ENCODE data around the gene TCP1.

TCP1 gene

DNA sequence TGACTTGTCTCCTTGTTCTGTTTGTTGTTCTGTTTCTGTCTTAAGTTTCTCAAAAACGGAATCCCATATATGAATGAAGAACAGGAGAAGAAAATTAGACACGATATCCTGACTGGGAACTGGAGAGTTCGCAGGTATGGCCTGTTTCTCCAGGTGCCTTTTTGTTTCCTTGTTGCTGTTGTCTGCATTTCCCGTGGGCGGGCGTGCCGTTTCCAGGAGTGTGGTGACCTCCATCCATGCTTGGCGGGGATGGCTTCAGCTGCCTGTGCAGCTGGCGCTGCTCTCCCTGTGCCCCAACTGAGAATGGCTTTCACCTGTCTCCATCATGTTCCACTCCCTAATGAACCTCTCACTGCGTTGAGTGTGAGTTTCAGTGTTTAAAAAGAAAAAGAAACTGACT is 15.1 kb upstream of the TCP1 start:
- Histone ChIP-seq H3K27me3 (ENCODE audit: insufficient read depth, low read length) (no peaks in the 10 kb centered on the region), H3K79me2 (ENCODE audit: control insufficient read depth, insufficient read depth, low read length, poor library complexity) (no peaks in the 10 kb centered on the region), H2BK12ac (ENCODE audit: low read length) (no peak overlapping the region), H2BK120ac (ENCODE audit: insufficient read depth, low read length, poor library complexity) (no peak overlapping the region), H3K4me3 (ENCODE audit: low read depth, low read length) (no peak overlapping the region), H3K27ac (ENCODE audit: low read depth, low read length) (no peak overlapping the region), H3K4me2 (ENCODE audit: low read length) (no peak overlapping the region), H3K23ac (ENCODE audit: low read length) (no peak overlapping the region), H3K9ac (ENCODE audit: low read length) (no peak overlapping the region), H3K79me1 (ENCODE audit: low read length) (no peaks in the 10 kb centered on the region), H3K9me3 (ENCODE audit: insufficient read depth, low read depth, low read length) (peaks cover 2% of the 10 kb centered on the region), H3K18ac (ENCODE audit: low read length) (no peak overlapping the region), H3K4ac (ENCODE audit: low read depth, low read length) (no peak overlapping the region), H4K8ac (ENCODE audit: low read depth, low read length) (no peak overlapping the region), H2AK5ac (ENCODE audit: low read length) (no peak overlapping the region), H3K4me1 (ENCODE audit: control insufficient read depth in 1 of 2, insufficient read depth in 2 of 2, low read length in 2 of 2) (no peaks in the 10 kb centered on the region), H2AFZ (ENCODE audit: insufficient read depth, low read length, poor library complexity) (no peak overlapping the region), H4K91ac (ENCODE audit: low read depth, low read length) (no peak overlapping the region), H3K14ac (ENCODE audit: low read length) (no peak overlapping the region), H3K36me3 (ENCODE audit: control insufficient read depth in 1 of 2, insufficient read depth in 2 of 2, low read length in 2 of 2) (peaks cover 0 to 5% of the 10 kb centered on the region in 2 experiments), H2BK5ac (ENCODE audit: low read depth, low read length, poor library complexity) (no peak overlapping the region), H4K12ac (ENCODE audit: low read depth, low read length) (no peak overlapping the region)
- WGBS (ENCODE audit: extremely low coverage, insufficient coverage, insufficient read length) = no CpG with 5 or more reads among the region's 10 CpGs
- DNase-seq = no peak

DNA sequence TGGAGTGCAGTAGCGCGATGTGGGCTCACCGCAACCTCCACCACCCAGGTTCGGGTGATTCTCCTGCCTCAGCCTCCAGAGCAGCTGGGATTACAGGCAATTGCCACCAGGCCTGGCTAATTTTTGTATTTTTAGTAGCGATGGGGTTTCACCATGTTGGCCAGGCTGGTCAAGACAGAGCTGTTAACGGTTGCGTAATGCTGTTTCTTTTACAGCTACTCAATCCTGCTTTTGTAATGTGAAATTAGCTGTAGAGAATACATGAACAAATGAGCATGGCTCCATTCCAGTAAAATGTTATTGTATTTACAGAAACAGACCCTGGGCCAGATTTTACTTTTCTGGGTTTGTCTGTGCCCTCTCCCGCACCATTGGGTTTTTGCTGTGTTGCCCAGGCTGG is 12.5 kb upstream of the TCP1 start:
- Histone ChIP-seq H3K27me3 (ENCODE audit: insufficient read depth, low read length) (no peaks in the 10 kb centered on the region), H3K4me2 (ENCODE audit: low read length) (no peak overlapping the region), H2BK5ac (ENCODE audit: low read depth, low read length, poor library complexity) (no peak overlapping the region), H3K14ac (ENCODE audit: low read length) (no peak overlapping the region), H3K79me2 (ENCODE audit: control insufficient read depth, insufficient read depth, low read length, poor library complexity) (no peaks in the 10 kb centered on the region), H3K79me1 (ENCODE audit: low read length) (no peaks in the 10 kb centered on the region), H4K91ac (ENCODE audit: low read depth, low read length) (no peak overlapping the region), H2AK5ac (ENCODE audit: low read length) (no peak overlapping the region), H3K4ac (ENCODE audit: low read depth, low read length) (no peak overlapping the region), H3K27ac (ENCODE audit: low read depth, low read length) (no peak overlapping the region), H3K9me3 (ENCODE audit: insufficient read depth, low read depth, low read length) (peaks cover 2% of the 10 kb centered on the region), H3K36me3 (ENCODE audit: control insufficient read depth in 1 of 2, insufficient read depth in 2 of 2, low read length in 2 of 2) (peaks cover 3 to 15% of the 10 kb centered on the region in 2 experiments), H4K12ac (ENCODE audit: low read depth, low read length) (no peak overlapping the region), H3K4me3 (ENCODE audit: low read depth, low read length) (no peak overlapping the region), H4K8ac (ENCODE audit: low read depth, low read length) (no peak overlapping the region), H3K4me1 (ENCODE audit: control insufficient read depth in 1 of 2, insufficient read depth in 2 of 2, low read length in 2 of 2) (no peaks in the 10 kb centered on the region), H2AFZ (ENCODE audit: insufficient read depth, low read length, poor library complexity) (no peak overlapping the region), H2BK12ac (ENCODE audit: low read length) (no peak overlapping the region), H3K23ac (ENCODE audit: low read length) (no peak overlapping the region), H2BK120ac (ENCODE audit: insufficient read depth, low read length, poor library complexity) (no peak overlapping the region), H3K9ac (ENCODE audit: low read length) (no peak overlapping the region), H3K18ac (ENCODE audit: low read length) (no peak overlapping the region)
- WGBS (ENCODE audit: extremely low coverage, insufficient coverage, insufficient read length) = no CpG with 5 or more reads among the region's 8 CpGs
- DNase-seq = no peak

- H3K4ac ChIP-seq (ENCODE audit: low read depth, low read length) = no peak within 1 kb of the TSS
- no peak within 1 kb of the TSS for H4K12ac ChIP-seq (ENCODE audit: low read depth, low read length)
- no peak within 1 kb of the TSS for H4K91ac ChIP-seq (ENCODE audit: low read depth, low read length)
- H3K4me2 ChIP-seq (ENCODE audit: low read length) = no peak within 1 kb of the TSS
- H3K79me1 ChIP-seq (ENCODE audit: low read length) = no peaks in the 10 kb centered on the region
- no peak within 1 kb of the TSS for H3K9ac ChIP-seq (ENCODE audit: low read length)
- no peak within 1 kb of the TSS for H3K23ac ChIP-seq (ENCODE audit: low read length)
- H3K36me3 ChIP-seq (ENCODE audit: control insufficient read depth in 1 of 2, insufficient read depth in 2 of 2, low read length in 2 of 2) = peaks cover 11 to 20% of the 10 kb centered on the region in 2 experiments
- no peaks in the 10 kb centered on the region for H3K27me3 ChIP-seq (ENCODE audit: insufficient read depth, low read length)
- H3K79me2 ChIP-seq (ENCODE audit: control insufficient read depth, insufficient read depth, low read length, poor library complexity) = no peaks in the 10 kb centered on the region
- H3K18ac ChIP-seq (ENCODE audit: low read length) = no peak within 1 kb of the TSS
- no peak within 1 kb of the TSS for H2BK5ac ChIP-seq (ENCODE audit: low read depth, low read length, poor library complexity)
- no peak within 1 kb of the TSS for H3K27ac ChIP-seq (ENCODE audit: low read depth, low read length)
- DNase-seq = no peak
- no peak within 1 kb of the TSS for H2BK120ac ChIP-seq (ENCODE audit: insufficient read depth, low read length, poor library complexity)
- no CpG with 5 or more reads among the region's 50 CpGs for WGBS (ENCODE audit: extremely low coverage, insufficient coverage, insufficient read length)
- no peak within 1 kb of the TSS for H2AK5ac ChIP-seq (ENCODE audit: low read length)
- no peak within 1 kb of the TSS for H4K8ac ChIP-seq (ENCODE audit: low read depth, low read length)
- H3K14ac ChIP-seq (ENCODE audit: low read length) = no peak within 1 kb of the TSS
- no peak within 1 kb of the TSS for H3K4me3 ChIP-seq (ENCODE audit: low read depth, low read length)
- peaks cover 2% of the 10 kb centered on the region for H3K9me3 ChIP-seq (ENCODE audit: insufficient read depth, low read depth, low read length)
- H2AFZ ChIP-seq (ENCODE audit: insufficient read depth, low read length, poor library complexity) = no peak within 1 kb of the TSS
- no peak within 1 kb of the TSS for H2BK12ac ChIP-seq (ENCODE audit: low read length)
- H3K4me1 ChIP-seq (ENCODE audit: control insufficient read depth in 1 of 2, insufficient read depth in 2 of 2, low read length in 2 of 2) = no peaks in the 10 kb centered on the region
Observed at GRCh38 chr6:159800141-159800865, 10.9 kb upstream of the TCP1 start, which contains the start of gene PNLDC1. TSS of gene PNLDC1 (plus strand) at chr6:159800276. CDS start at chr6:159800308, 32 bp downstream.

- no peak overlapping the region for H3K27ac ChIP-seq (ENCODE audit: low read depth, low read length)
- H4K12ac ChIP-seq (ENCODE audit: low read depth, low read length) = no peak overlapping the region
- no peak overlapping the region for H3K18ac ChIP-seq (ENCODE audit: low read length)
- H2BK5ac ChIP-seq (ENCODE audit: low read depth, low read length, poor library complexity) = no peak overlapping the region
- no peak overlapping the region for H3K14ac ChIP-seq (ENCODE audit: low read length)
- peaks cover 2% of the 10 kb centered on the region for H3K79me2 ChIP-seq (ENCODE audit: control insufficient read depth, insufficient read depth, low read length, poor library complexity)
- H4K8ac ChIP-seq (ENCODE audit: low read depth, low read length) = no peak overlapping the region
- H3K4me3 ChIP-seq (ENCODE audit: low read depth, low read length) = no peak overlapping the region
- H3K4me1 ChIP-seq (ENCODE audit: control insufficient read depth in 1 of 2, insufficient read depth in 2 of 2, low read length in 2 of 2) = no peaks in the 10 kb centered on the region
- no peak for DNase-seq
- no peak overlapping the region for H3K4me2 ChIP-seq (ENCODE audit: low read length)
- no CpG with 5 or more reads among the region's 1 CpG for WGBS (ENCODE audit: extremely low coverage, insufficient coverage, insufficient read length)
- no peak overlapping the region for H4K91ac ChIP-seq (ENCODE audit: low read depth, low read length)
- no peak overlapping the region for H2BK120ac ChIP-seq (ENCODE audit: insufficient read depth, low read length, poor library complexity)
- H3K36me3 ChIP-seq (ENCODE audit: control insufficient read depth in 1 of 2, insufficient read depth in 2 of 2, low read length in 2 of 2) = peaks cover 15 to 25% of the 10 kb centered on the region in 2 experiments
- H3K4ac ChIP-seq (ENCODE audit: low read depth, low read length) = no peak overlapping the region
- H2AK5ac ChIP-seq (ENCODE audit: low read length) = no peak overlapping the region
- no peak overlapping the region for H3K23ac ChIP-seq (ENCODE audit: low read length)
- no peak overlapping the region for H3K9ac ChIP-seq (ENCODE audit: low read length)
- no peak overlapping the region for H2BK12ac ChIP-seq (ENCODE audit: low read length)
- H3K9me3 ChIP-seq (ENCODE audit: insufficient read depth, low read depth, low read length) = no peaks in the 10 kb centered on the region
- H3K79me1 ChIP-seq (ENCODE audit: low read length) = no peaks in the 10 kb centered on the region
- H3K27me3 ChIP-seq (ENCODE audit: insufficient read depth, low read length) = no peaks in the 10 kb centered on the region
- no peak overlapping the region for H2AFZ ChIP-seq (ENCODE audit: insufficient read depth, low read length, poor library complexity)
Observed at GRCh38 chr6:159797554-159797953, 8.2 kb upstream of the TCP1 start.

Data from trophoblast cell (in vitro differentiated cells and primary cell).